KMS-11 (cell line): ENCODE data around the gene TMSB15C.
"Not testable (repeated sequence)": the region's sequence is repeated elsewhere in the genome, so short reads cannot be mapped to it uniquely, and the experiment has no call there.

ENCODE experiments used
- H2AFZ ChIP-seq: fragments of 200-600 bp; sonication (generic); 2 replicates; pipeline ENCODE4 v1.6.1; 2016; ENCODE audit warnings: antibody characterized with exemption, mixed run types, low read depth
- H3K27ac ChIP-seq: fragments of 200-600 bp; sonication (generic); 2 replicates; pipeline ENCODE4 v1.6.1; 2016; ENCODE audit warnings: mild to moderate bottlenecking, mixed run types
- H3K27me3 ChIP-seq: fragments of 200-600 bp; sonication (generic); 2 replicates; pipeline ENCODE4 v1.6.1; 2017; ENCODE audit warnings: mild to moderate bottlenecking, low read depth, mixed run types, moderate library complexity; ENCODE audit not compliant: insufficient read depth
- H3K36me3 ChIP-seq: fragments of 200-600 bp; sonication (generic); 2 replicates; pipeline ENCODE4 v1.6.1; 2017; ENCODE audit warnings: mild to moderate bottlenecking, mixed run types; ENCODE audit not compliant: insufficient read depth
- H3K4me1 ChIP-seq: fragments of 200-600 bp; sonication (generic); 2 replicates; pipeline ENCODE4 v1.6.1; 2016; ENCODE audit warnings: mild to moderate bottlenecking, low read depth, mixed run types; ENCODE audit not compliant: poor library complexity, severe bottlenecking
- H3K4me2 ChIP-seq: fragments of 200-600 bp; sonication (generic); 2 replicates; pipeline ENCODE4 v1.7.0; 2016; ENCODE audit warnings: mild to moderate bottlenecking, mixed run types
- H3K4me3 ChIP-seq: fragments of 200-600 bp; sonication (generic); IDR thresholded peaks from 2 replicates; pipeline ENCODE4 v1.6.1; 2017; ENCODE audit warnings: low read depth, low read length, mixed read lengths; ENCODE audit not compliant: insufficient read depth
- H3K79me2 ChIP-seq: fragments of 200-600 bp; sonication (generic); 2 replicates; pipeline ENCODE4 v1.6.1; 2016; ENCODE audit warnings: low read depth, mixed run types; ENCODE audit not compliant: insufficient read depth
- H3K9ac ChIP-seq: fragments of 200-600 bp; sonication (generic); 2 replicates; pipeline ENCODE4 v1.6.1; 2016; ENCODE audit warnings: mild to moderate bottlenecking, mixed run types
- H4K20me1 ChIP-seq: fragments of 200-600 bp; sonication (generic); 2 replicates; pipeline ENCODE4 v1.6.1; 2016; ENCODE audit warnings: mild to moderate bottlenecking, mixed run types; ENCODE audit not compliant: insufficient read depth
- TF ChIP-seq, protein P1 (sequence below): fragments of 200-600 bp; sonication (generic); conservative IDR thresholded peaks from 2 replicates; pipeline ENCODE4 v1.6.1; 2017; ENCODE audit warnings: low read depth, mild to moderate bottlenecking, antibody characterized with exemption, low read length, moderate library complexity, mixed read lengths

Gene TMSB15C

GRCh38 chrX:104075778-104076445 lies at the start of gene TMSB15C:
Gene TMSB15C, minus strand, starts transcription at chrX:104076236.
- not testable (repeated sequence) for H3K4me2 ChIP-seq, H3K4me1 ChIP-seq, H3K27ac ChIP-seq, H3K9ac ChIP-seq, H3K79me2 ChIP-seq, H2AFZ ChIP-seq, H3K4me3 ChIP-seq, H4K20me1 ChIP-seq, H3K27me3 ChIP-seq, H3K36me3 ChIP-seq

GRCh38 chrX:104122829-104123228 lies 46.8 kb upstream of the TMSB15C start:
- Histone ChIP-seq H3K79me2 (no peaks in the 10 kb centered on the region), H3K27ac (no peak overlapping the region), H3K4me2 (no peak overlapping the region), H4K20me1 (no peaks in the 10 kb centered on the region), H2AFZ (no peak overlapping the region), H3K9ac (no peak overlapping the region), H3K27me3 (no peaks in the 10 kb centered on the region), H3K36me3 (no peaks in the 10 kb centered on the region), H3K4me1 (peaks cover 5% of the 10 kb centered on the region), H3K4me3 (no peak overlapping the region)
- TF ChIP-seq, protein P1, sequence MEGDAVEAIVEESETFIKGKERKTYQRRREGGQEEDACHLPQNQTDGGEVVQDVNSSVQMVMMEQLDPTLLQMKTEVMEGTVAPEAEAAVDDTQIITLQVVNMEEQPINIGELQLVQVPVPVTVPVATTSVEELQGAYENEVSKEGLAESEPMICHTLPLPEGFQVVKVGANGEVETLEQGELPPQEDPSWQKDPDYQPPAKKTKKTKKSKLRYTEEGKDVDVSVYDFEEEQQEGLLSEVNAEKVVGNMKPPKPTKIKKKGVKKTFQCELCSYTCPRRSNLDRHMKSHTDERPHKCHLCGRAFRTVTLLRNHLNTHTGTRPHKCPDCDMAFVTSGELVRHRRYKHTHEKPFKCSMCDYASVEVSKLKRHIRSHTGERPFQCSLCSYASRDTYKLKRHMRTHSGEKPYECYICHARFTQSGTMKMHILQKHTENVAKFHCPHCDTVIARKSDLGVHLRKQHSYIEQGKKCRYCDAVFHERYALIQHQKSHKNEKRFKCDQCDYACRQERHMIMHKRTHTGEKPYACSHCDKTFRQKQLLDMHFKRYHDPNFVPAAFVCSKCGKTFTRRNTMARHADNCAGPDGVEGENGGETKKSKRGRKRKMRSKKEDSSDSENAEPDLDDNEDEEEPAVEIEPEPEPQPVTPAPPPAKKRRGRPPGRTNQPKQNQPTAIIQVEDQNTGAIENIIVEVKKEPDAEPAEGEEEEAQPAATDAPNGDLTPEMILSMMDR, result no peak

DNA sequence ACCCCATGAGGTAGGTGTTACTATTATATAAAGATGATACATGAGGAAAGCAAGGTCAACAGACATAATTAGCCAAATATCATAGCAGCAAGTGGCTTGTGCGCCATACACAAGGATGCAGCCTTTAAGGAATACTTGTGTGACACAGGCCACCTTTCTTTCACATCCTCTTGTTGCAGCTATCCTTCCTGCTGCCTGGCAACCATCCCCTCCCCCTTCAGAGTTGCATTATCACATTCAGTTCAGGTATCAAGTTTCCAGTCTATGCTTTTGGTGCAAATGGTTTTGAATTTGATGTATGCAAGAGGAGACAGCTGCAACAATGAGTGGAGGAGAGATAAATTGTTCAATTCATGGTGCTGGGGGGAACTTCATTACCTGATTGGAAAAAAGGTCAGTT lies 42.7 kb upstream of the TMSB15C start:
- H2AFZ ChIP-seq, result no peak overlapping the region
- no peaks in the 10 kb centered on the region for H4K20me1 ChIP-seq
- no peak overlapping the region for H3K4me3 ChIP-seq
- H3K4me1 ChIP-seq, result peaks cover 5% of the 10 kb centered on the region
- H3K9ac ChIP-seq, result no peak overlapping the region
- no peaks in the 10 kb centered on the region for H3K79me2 ChIP-seq
- no peak overlapping the region for H3K27ac ChIP-seq
- TF ChIP-seq, protein P1, result no peak
- no peaks in the 10 kb centered on the region for H3K36me3 ChIP-seq
- no peaks in the 10 kb centered on the region for H3K27me3 ChIP-seq
- no peak overlapping the region for H3K4me2 ChIP-seq

DNA sequence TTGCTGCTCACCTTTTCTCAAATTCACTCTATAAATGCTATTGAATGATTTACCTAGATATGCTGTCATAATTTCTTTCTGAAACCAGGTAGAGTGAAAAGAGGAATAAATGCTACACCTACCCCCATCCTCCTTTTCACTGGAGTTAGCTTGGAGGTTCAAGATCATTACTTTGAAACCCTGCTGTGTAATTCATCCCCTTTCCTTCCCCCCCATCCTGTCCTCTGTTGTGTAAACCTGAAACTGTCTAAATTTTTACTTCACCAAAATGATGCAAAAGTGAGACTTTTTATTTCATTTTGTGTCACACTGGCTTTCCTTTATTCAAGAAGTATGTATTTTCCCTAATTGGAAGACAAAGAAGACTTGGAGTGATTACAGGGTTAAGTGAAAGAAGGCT lies 41.7 kb upstream of the TMSB15C start:
- Histone ChIP-seq H3K4me2 (no peak overlapping the region), H4K20me1 (no peaks in the 10 kb centered on the region), H3K9ac (no peak overlapping the region), H3K36me3 (no peaks in the 10 kb centered on the region), H2AFZ (no peak overlapping the region), H3K27ac (no peak overlapping the region), H3K4me1 (peaks cover 5% of the 10 kb centered on the region), H3K79me2 (no peaks in the 10 kb centered on the region), H3K27me3 (no peaks in the 10 kb centered on the region), H3K4me3 (no peak overlapping the region)
- TF ChIP-seq, protein P1, result no peak

- peak overlapping the region; percentile 85; the same call in 1 of the 2 replicates for H3K9ac ChIP-seq
- no peaks in the 10 kb centered on the region for H3K36me3 ChIP-seq
- TF ChIP-seq, protein P1, result peak; percentile 52
- peak overlapping the region; percentile 71 for H3K4me2 ChIP-seq
- peak overlapping the region; percentile 69; the same call in 1 of the 2 replicates for H2AFZ ChIP-seq
- H4K20me1 ChIP-seq, result no peaks in the 10 kb centered on the region
- H3K4me3 ChIP-seq, result no peak overlapping the region
- peak overlapping the region; percentile 79; the same call in 1 of the 2 replicates for H3K27ac ChIP-seq
- H3K79me2 ChIP-seq, result peaks cover 7% of the 10 kb centered on the region; the same call in 1 of the 2 replicates
- no peaks in the 10 kb centered on the region for H3K27me3 ChIP-seq
- peaks cover 25% of the 10 kb centered on the region for H3K4me1 ChIP-seq
Measured at GRCh38 chrX:104113222-104113965, 37.4 kb upstream of the TMSB15C start.
